ENCODE measurements around the gene ATF3.

Gene ATF3, protein sequence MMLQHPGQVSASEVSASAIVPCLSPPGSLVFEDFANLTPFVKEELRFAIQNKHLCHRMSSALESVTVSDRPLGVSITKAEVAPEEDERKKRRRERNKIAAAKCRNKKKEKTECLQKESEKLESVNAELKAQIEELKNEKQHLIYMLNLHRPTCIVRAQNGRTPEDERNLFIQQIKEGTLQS

DNA sequence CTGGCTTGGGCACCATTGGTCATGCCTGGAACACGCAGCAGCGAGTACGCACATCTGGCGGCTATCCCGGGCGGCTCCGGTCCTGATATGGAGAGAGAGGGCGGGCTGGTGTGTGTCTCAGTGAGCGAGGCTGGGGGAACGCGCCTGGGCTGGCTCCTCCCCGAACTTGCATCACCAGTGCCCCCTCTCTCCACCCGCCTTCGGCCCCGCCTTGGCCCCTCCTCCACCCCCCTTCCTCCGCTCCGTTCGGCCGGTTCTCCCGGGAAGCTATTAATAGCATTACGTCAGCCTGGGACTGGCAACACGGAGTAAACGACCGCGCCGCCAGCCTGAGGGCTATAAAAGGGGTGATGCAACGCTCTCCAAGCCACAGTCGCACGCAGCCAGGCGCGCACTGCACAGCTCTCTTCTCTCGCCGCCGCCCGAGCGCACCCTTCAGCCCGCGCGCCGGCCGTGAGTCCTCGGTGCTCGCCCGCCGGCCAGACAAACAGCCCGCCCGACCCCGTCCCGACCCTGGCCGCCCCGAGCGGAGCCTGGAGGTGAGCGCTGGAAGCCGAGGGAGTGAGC is at the start of gene ATF3:
Gene ATF3 (plus strand): TSS at position 370 of the 567 bp plus-strand sequence. CDS start 6,261 bp downstream, outside the sequence.
- DNase-seq: peak; percentile 99

- DNase-seq: no peak
Observed at GRCh38 chr1:212559929-212560328, 48.6 kb upstream of the ATF3 start.

GRCh38 chr1:212560933-212561460 is 47.6 kb upstream of the ATF3 start:
- DNase-seq: no peak

DNA sequence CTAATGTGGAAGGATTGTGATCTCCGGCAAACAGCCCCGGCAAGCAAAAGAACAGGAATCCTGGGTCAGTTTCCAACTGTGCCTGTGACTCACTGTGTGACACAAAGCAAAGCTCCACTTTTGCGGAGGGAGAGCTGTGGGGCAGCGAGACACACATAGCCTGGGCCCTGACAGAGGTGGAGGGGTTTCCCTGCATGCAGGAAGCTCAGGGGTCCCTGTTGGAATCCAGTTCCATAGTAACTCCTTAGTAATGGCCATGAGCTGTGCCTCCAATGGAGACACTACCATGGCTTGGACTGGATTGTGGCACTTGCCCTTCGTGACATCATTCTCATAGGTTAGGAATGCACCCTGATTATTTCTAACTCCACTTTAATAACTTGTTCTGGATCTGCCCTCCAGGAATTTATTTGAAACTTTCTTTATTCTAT is 47.0 kb upstream of the ATF3 start:
- DNase-seq: peak; percentile 64

DNA sequence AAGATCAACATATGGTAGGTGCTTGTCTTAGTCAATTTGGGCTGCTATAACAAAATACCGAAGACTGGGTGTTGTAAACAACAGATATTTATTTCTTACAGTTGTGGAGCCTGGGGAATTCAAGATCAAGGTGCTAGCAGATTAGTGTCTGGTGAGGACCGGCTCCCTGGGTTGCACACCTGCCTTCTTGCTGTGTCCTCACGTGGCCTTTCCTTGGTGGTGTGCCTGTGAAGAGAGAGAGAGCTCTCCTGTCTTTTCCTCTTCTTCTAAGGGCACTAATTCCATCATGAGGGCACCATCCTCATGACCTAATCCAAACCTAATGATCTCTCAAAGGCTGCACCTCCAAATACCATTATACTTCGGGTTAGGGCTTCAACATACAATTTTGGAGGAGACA is 45.8 kb upstream of the ATF3 start:
- DNase-seq: no peak

DNA sequence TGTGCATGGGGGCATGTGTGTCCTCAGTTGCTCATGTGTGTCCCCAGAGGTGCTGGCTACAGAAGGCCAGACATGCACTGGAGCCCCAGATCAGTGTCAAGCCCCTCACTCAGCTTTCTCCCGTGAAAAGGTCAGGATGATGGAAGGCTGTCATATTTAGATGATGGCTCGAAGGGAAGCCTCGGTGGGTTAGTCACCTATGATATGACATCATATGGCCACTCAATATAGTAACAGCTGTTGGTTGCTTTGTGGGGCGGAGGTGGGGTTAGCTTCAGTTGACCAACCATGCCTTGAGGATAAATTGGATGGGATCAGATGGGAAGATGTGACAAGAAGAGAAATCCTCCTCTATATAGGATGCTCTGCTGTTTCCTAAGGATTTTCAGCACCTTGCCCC is 43.5 kb upstream of the ATF3 start:
- DNase-seq: no peak

GRCh38 chr1:212565571-212566305 is 42.8 kb upstream of the ATF3 start:
- no peak for DNase-seq

GRCh38 chr1:212566522-212567479 is 41.8 kb upstream of the ATF3 start:
- peak; percentile 31 for DNase-seq

GRCh38 chr1:212567638-212568037 is 40.9 kb upstream of the ATF3 start:
- DNase-seq: no peak

GRCh38 chr1:212568978-212569537 is 39.5 kb upstream of the ATF3 start:
- DNase-seq: no peak

GRCh38 chr1:212574732-212575131 is 33.8 kb upstream of the ATF3 start:
- DNase-seq: no peak

DNA sequence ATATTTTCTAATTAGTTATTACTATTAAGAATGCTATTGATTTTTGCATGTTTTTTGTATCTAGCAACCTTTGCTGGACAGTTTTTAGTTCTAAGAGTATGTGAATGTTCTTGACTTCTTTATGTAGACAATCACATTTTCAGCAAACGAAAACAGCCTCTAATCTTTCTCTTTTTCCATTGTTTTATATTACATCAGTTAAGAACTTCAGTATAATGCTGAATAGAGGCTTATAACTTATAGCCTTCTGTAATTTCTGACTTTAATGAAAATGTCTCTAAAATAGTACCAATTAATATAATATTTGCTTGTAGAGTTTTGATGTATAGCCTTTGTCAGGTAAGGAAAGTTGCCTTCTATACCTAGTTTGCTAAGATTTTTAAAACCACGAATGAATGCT is 33.2 kb upstream of the ATF3 start:
- no peak for DNase-seq

- no peak for DNase-seq
Observed at GRCh38 chr1:212578041-212578440, 30.5 kb upstream of the ATF3 start.

- no peak for DNase-seq
Observed at GRCh38 chr1:212581034-212581433, 27.5 kb upstream of the ATF3 start.

DNA sequence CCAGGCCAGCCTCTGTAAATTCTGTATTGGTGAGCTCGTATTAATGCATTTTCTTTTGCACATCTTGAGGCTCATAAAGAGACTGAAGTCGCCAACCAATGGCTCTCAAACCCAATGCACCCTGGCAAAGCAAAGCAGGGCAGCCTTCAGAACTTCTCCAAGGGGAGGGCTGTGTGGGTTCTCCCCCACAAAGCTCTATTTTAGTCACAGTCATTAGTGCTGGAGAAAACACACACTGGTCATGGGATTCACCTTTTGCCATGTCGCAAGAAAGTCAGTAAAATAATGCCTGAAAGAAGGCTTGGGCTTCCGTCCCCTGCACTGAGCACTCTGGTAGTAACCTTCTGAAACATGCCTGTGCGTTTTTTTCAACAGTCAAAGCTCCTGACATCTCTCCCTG is 26.3 kb upstream of the ATF3 start:
- no peak for DNase-seq

DNA sequence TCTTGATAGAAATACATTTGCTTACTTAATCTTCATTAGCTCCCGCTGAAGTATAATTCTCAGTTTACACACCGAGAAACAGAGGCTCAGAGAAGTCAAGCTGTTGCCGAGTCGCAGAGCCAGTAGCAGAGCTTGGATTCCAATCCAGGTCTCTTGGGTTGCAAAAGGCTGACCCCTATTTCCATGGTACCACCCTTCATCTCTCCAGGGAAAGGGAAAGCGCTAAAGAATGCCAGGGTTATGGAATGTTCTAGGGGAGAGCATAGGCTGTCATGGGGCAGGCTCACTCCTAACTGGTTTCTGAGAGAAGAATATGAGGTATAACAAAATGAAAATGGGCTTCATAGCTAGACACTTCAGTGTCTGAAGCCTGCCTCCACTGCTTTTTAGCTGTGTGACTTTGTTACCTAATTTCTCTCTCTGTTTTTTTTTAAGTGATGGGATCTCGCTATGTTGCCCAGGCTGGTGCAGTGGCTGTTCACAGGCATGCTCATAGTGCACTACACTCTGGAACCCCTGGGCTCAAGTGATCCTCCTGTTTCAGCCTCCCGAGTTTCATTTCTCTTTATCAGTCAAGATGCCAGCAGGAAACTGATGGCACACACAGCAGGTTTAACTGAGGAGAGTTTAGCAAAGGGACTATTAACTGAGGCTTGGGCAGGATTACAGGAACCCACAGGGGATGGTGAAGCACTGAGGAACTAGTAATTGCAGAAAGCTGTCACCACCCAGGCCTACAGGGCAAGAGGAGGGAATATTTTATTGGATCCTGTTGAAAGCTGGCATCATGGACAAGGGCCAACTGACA is 25.5 kb upstream of the ATF3 start:
- no peak for DNase-seq

DNA sequence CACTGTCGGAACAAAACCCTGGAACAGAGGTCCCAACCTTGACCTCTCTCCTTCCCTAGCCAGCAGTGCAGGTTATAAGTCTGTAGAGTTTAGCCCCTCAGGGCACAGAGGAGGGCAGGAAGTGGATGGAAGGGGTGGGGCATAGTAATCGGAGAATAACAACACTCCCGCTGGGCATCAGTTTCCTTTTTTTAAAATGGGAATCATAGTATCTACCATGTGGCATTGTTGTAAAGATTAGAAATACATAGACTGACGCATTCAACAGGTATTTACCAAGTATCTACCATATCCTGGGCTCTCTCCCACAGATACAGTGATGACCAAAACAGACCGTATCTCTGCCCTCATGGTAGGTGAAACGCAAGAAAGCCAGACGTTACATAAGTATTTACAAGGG is 24.9 kb upstream of the ATF3 start:
- DNase-seq: no peak

DNA sequence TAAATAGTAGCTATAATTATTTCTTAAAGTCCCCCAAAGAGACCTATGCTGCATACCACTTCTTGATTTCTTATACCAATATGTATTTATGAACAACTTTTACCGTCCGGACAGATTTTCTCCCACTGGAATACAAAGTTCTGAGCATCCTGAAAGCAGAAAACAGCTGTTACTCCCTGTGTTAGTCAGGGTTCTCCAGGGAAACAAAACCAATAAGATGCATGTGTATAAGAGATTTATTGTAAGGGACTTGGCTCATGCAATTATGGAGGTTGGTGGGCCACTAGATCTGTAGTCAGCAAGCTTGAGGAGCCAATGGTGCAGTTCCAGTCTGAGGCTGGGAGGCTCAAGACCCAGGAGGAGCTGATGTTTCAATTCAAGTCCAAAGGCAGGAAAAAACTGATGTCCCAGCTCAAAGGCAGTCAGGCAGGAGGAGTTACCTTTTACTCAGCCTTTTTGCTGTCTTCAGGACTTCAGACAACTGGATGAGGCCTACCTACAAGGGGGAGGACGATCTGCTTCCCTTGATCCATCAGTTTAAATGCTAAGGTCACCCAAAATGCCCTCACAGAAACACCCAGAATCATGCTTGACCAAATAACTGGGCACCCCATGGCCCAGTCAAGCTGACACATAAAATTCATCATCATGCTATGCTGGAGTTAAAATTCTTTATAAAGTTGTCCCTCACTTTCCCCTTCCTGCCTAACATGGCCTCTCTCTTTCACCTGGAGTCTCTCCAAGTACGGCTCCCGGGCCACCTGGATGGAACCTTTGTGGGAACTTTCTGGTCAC is 24.3 kb upstream of the ATF3 start:
- no peak for DNase-seq

- DNase-seq: no peak
Observed at GRCh38 chr1:212585210-212585609, 23.4 kb upstream of the ATF3 start.

GRCh38 chr1:212586206-212587015 is 22.1 kb upstream of the ATF3 start:
- DNase-seq: no peak
